Keratinocyte (primary cell): ENCODE results near the gene GGA1. TPM values are rescaled to one million over a fixed set of nuclear protein-coding genes. Genes with fewer than 3 reads are reported as not detected.
A peak's percentile ranks its signal among the peaks of the same experiment; 100 is the strongest.

Experiments used
- DNase-seq: peaks from one replicate; pipeline ENCODE4 v3.0.0-alpha.2; 2011; ENCODE audit warnings: low read depth, missing footprints, low spot score
- FAIRE-seq: peaks from 2 replicates; lab custom pipeline; 2011; peaks lifted over from hg19 to GRCh38; lab: Jason Lieb, UNC
- H2AFZ ChIP-seq: 2 replicates; pipeline ENCODE4 v1.6.0; 2012; ENCODE audit warnings: low read length, control low read depth, inconsistent platforms; ENCODE audit not compliant: control insufficient read depth
- H3K27ac ChIP-seq: 2 replicates; pipeline ENCODE4 v1.5.1; 2011; ENCODE audit warnings: low read length; ENCODE audit not compliant: control insufficient read depth, insufficient read depth
- H3K27me3 ChIP-seq: 3 replicates; pipeline ENCODE4 v1.6.0; 2011; ENCODE audit warnings: low read length; ENCODE audit not compliant: control insufficient read depth, insufficient read depth; ENCODE audit errors: extremely low read depth
- H3K36me3 ChIP-seq, 2 experiments: 2 replicates in 1 of 2; 3 replicates in 1 of 2; pipeline ENCODE4 v1.5.1; 2011; ENCODE audit warnings: low read length in 2 of 2, mild to moderate bottlenecking in 1 of 2; ENCODE audit not compliant: control insufficient read depth in 2 of 2, insufficient read depth in 2 of 2; ENCODE audit errors: extremely low read depth in 1 of 2
- H3K4me1 ChIP-seq: 3 replicates; pipeline ENCODE4 v1.5.1; 2011; ENCODE audit warnings: low read length; ENCODE audit not compliant: control insufficient read depth, insufficient read depth; ENCODE audit errors: extremely low read depth
- H3K4me2 ChIP-seq: 3 replicates; pipeline ENCODE4 v1.6.0; 2011; ENCODE audit warnings: low read depth, low read length; ENCODE audit not compliant: control insufficient read depth, insufficient read depth; ENCODE audit errors: extremely low read depth
- H3K4me3 ChIP-seq, 3 experiments: fragments of 200-600 bp in 1 of 3; sonication (generic) in 1 of 3; 2 replicates in 2 of 3; 3 replicates in 1 of 3; pipeline ENCODE4 v1.5.1; 2011 to 2016; ENCODE audit warnings: low read length in 3 of 3, mild to moderate bottlenecking in 3 of 3, control low read depth in 2 of 3, inconsistent platforms in 1 of 3, low read depth in 1 of 3, mixed read lengths in 1 of 3, mixed run types in 1 of 3, moderate library complexity in 1 of 3; ENCODE audit not compliant: control insufficient read depth in 2 of 3, insufficient read depth in 2 of 3; ENCODE audit errors: extremely low read depth in 1 of 3
- H3K79me2 ChIP-seq: 2 replicates; pipeline ENCODE4 v1.6.0; 2012; ENCODE audit warnings: low read length; ENCODE audit not compliant: control insufficient read depth, insufficient read depth
- H3K9ac ChIP-seq: 3 replicates; pipeline ENCODE4 v1.6.0; 2011; ENCODE audit warnings: low read length; ENCODE audit not compliant: control insufficient read depth, insufficient read depth; ENCODE audit errors: extremely low read depth
- H3K9me1 ChIP-seq: 3 replicates; pipeline ENCODE4 v1.6.0; 2011; ENCODE audit warnings: low read length; ENCODE audit not compliant: control insufficient read depth, insufficient read depth; ENCODE audit errors: extremely low read depth
- H3K9me3 ChIP-seq: 2 replicates; pipeline ENCODE4 v1.5.1; 2012; ENCODE audit warnings: low read depth, low read length; ENCODE audit not compliant: control insufficient read depth
- H4K20me1 ChIP-seq: 3 replicates; pipeline ENCODE4 v1.6.0; 2011; ENCODE audit warnings: low read length; ENCODE audit not compliant: control insufficient read depth, insufficient read depth; ENCODE audit errors: extremely low read depth
- CTCF ChIP-seq, 3 experiments: IDR thresholded peaks in 1 of 3; conservative IDR thresholded peaks in 1 of 3; optimal IDR thresholded peaks in 1 of 3; 2 replicates in 2 of 3; 3 replicates in 1 of 3; pipeline versions ENCODE3 to v1.5.1; 2011; ENCODE audit warnings: low read length in 3 of 3, mild to moderate bottlenecking in 3 of 3, moderate library complexity in 2 of 3, control low read depth in 1 of 3, inconsistent platforms in 1 of 3; ENCODE audit not compliant: insufficient read depth in 2 of 3; ENCODE audit errors: extremely low read depth in 1 of 3
- EZH2 ChIP-seq: IDR thresholded peaks from one replicate; pipeline ENCODE4 v1.6.1; 2012; ENCODE audit warnings: inconsistent platforms, mild to moderate bottlenecking, low read length, moderate library complexity
- dilution Hi-C: fragments of 300-500 bp; cut with MboI; formaldehyde crosslinking; loops from one replicate; pipeline ENCODE4 v1.7.0; 2020; ENCODE audit warnings: low sequenced_read_pairs; ENCODE audit not compliant: extremely low pct_ligation_motif_present
- polyA plus RNA-seq, 5 experiments: library from polyadenylated mRNA; depleted of rRNA in 3 of 5; stranded (reverse) in 3 of 5; stranded (forward) in 1 of 5; unstranded in 1 of 5; fragments of >200 nt; gene quantifications; 1 replicate in 1 of 5; 2 replicates in 3 of 5; 3 replicates in 1 of 5; pipeline versions ENCODE4 v1.2.1 to v1.2.3, GENCODE V29; 2011 to 2012; ENCODE audit warnings: missing spikeins in 2 of 5, low read depth in 1 of 5, low replicate concordance in 1 of 5

The GGA1 gene
- polyA plus RNA-seq, 1 donor (not counting 4 experiments of a cell fraction or from before 2014, with no cell fraction given), result 29.2 TPM

GRCh38 chr22:37636949-37637273 is 28.3 kb downstream of the GGA1 start:
- Histone ChIP-seq H3K9ac (no peak overlapping the region), H3K4me3 (no peak overlapping the region), H3K36me3 (peaks cover 5 to 9% of the 10 kb centered on the region in 2 experiments), H3K4me2 (no peak overlapping the region), H2AFZ (no peak overlapping the region), H3K79me2 (peaks cover 13% of the 10 kb centered on the region), H3K27me3 (no peaks in the 10 kb centered on the region), H3K27ac (no peak overlapping the region), H3K4me1 (peaks cover 31% of the 10 kb centered on the region), H3K9me1 (no peaks in the 10 kb centered on the region), H4K20me1 (peaks cover 4% of the 10 kb centered on the region), H3K9me3 (no peaks in the 10 kb centered on the region)
- dilution Hi-C loops, result no loop called here
- TF ChIP-seq CTCF (optimal IDR thresholded peaks at IDR 0.05 in 1 of 3, IDR thresholded peaks at IDR 0.05 in 1 of 3, conservative IDR thresholded peaks at IDR 0.05 in 1 of 3; ENCODE audit: extremely low read depth in 1 of 3, insufficient read depth in 2 of 3, low read length in 3 of 3) (no peak), EZH2 (no peak)
- DNase-seq (no peak), FAIRE-seq (no peak)

GRCh38 chr22:37638391-37639069 is 29.9 kb downstream of the GGA1 start:
- H3K27ac ChIP-seq, result peak overlapping the region; percentile 4
- no peak overlapping the region for H2AFZ ChIP-seq
- H3K9me1 ChIP-seq, result no peaks in the 10 kb centered on the region
- FAIRE-seq (peak; percentile 59), DNase-seq (no peak)
- TF ChIP-seq CTCF (optimal IDR thresholded peaks at IDR 0.05 in 1 of 3, IDR thresholded peaks at IDR 0.05 in 1 of 3, conservative IDR thresholded peaks at IDR 0.05 in 1 of 3; ENCODE audit: extremely low read depth in 1 of 3, insufficient read depth in 2 of 3, low read length in 3 of 3), result peak in 2 of 3 experiments; percentile 5 to 21
- no peak for TF ChIP-seq EZH2
- peak overlapping the region; percentile 81 for H3K4me2 ChIP-seq
- peaks cover 17% of the 10 kb centered on the region for H3K79me2 ChIP-seq
- peak overlapping the region in 2 of 3 experiments; percentile 82 to 87 for H3K4me3 ChIP-seq
- H3K9ac ChIP-seq, result peak overlapping the region; percentile 63
- dilution Hi-C loops, result no loop called here
- peaks cover 4% of the 10 kb centered on the region for H4K20me1 ChIP-seq
- H3K36me3 ChIP-seq, result peaks cover 15 to 22% of the 10 kb centered on the region in 2 experiments
- no peaks in the 10 kb centered on the region for H3K27me3 ChIP-seq
- peaks cover 37% of the 10 kb centered on the region for H3K4me1 ChIP-seq
- no peaks in the 10 kb centered on the region for H3K9me3 ChIP-seq
